NCI-H1436 (cell line): ENCODE data around the gene RUFY4.
A peak's percentile ranks its signal among the peaks of the same experiment; 100 is the strongest.
"Not testable (repeated sequence)": the region's sequence is repeated elsewhere in the genome, so short reads cannot be mapped to it uniquely, and the experiment has no call there.

ENCODE experiments used
- DNase-seq: peaks from one replicate; lab custom pipeline; 2025; lab: John Stamatoyannopoulos, UW

The RUFY4 gene

DNA sequence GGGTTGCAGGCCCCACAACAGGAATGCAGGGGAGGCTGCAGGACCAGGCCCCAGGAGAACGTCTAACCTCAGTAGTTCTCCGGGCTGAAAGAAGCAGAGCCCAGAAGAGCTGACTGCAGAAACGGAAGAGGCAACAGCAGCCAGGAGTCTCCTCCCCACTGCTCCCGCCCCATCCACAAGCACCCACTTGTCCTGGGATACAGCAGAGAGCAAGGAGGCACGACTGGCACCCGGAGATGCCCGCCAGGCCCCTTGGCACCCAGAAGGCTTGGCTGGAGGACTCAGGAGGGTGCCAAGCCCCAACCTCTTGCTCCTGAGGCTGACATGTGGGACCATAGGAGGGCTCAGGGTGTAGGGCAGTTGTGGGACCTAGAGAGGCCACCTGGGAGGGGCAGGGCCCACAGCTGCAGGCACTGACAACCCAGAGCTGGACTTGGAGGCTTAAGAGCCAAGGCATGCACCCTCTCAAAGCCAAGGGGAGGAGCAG is 37.2 kb upstream of the RUFY4 start:
- no peak for DNase-seq

DNA sequence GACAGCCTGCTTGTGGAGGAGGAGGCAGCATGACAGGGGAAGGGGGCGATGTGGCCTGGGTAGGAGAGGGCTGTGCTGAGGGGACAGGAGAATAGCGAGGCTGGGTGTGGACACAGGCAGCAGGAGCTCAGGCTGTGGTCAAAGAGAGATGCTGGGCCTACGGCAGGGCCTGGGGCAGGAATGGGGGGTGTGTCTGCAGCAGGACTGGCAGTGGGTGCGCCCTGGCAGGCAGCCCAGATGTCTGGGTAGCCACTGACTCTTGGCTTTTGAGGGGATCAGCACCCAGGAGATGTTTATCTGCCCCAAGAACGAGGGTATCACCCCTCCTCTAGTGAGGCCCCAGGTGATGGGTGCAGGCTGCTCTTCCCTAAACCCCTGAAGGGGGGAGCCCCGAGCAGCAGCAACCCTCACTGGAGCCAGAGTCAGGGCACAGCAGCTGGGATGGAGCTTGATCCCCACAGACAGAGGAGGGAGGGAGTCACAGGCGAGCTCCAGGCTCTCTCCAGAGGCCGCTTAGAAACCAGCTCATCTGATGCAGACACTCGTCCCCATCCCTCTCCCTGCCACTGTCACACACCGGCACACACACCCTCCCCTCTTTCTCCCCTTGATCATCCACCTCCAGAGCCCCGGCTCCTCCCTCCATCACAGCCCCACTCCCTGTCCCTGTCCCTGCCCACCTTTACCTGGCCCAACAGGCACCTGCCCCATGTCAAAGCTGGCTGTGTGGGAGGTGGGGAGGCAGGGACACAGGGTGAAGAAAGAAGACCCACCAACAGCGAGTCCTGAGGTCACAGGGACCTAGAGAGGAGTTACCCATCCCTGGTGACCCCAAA is 36.5 kb upstream of the RUFY4 start:
- no peak for DNase-seq

DNA sequence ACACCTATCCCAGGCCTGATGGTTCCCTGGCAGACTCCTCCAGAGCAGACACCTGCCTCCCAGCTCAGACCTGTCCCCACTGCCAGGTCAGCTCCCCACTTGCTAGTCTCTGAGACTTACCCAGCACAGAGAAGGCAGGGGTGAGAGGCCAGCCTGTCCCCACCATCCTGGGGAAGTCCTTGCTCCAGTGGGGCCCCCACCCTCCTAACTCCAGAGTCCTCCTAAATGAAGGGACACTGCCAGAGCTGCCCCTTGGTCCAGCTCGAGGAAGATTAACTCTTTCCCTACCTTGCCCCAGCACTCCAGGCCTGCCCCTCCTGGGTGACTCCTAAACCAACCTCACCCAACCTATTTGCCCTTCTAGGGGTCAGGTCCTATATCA is 35.9 kb upstream of the RUFY4 start:
- no peak for DNase-seq

DNA sequence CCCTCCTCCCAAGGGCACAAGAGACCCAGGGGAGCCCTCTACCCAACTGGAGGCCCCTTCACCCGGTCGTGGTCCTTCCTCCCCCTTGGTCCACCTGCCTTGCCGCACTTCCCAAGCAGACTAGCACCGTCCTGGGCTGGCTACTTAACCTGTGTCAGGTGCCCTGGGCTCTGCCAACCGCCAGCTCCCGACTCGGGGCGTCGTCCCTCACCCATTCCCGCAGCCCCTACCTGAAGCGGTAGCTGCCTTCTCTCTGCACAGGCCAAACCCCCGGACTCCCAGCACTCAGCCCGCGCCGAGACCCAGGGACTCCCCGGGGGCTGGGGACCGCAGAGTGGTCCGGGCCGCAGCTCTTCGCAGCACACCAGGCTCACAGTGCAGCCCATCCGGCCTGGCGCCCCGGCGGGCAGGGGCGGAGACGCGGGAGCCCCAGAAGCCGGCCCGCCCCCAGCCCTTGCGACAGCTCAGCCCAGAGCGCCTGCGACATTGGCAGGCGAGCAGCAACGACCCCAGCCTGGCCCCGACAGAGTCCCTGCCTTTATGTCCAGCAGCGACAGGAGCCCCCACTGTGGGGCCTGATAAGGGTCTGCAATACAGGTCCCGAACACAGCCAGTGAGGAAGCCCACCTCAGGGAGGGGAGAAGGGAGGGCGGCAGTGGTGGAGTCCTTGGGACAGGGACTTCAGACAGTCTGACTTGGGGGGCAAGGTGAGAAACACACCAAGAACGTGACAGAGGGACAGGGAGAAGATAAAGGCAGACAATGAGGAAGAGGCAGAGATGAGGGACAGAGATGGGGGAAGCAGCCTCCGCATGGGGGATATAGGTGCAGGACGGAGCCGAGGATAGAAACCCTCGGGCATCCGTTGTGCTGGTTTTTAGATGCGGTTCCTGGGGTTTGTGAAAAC is 35.2 kb upstream of the RUFY4 start:
- no peak for DNase-seq

DNA sequence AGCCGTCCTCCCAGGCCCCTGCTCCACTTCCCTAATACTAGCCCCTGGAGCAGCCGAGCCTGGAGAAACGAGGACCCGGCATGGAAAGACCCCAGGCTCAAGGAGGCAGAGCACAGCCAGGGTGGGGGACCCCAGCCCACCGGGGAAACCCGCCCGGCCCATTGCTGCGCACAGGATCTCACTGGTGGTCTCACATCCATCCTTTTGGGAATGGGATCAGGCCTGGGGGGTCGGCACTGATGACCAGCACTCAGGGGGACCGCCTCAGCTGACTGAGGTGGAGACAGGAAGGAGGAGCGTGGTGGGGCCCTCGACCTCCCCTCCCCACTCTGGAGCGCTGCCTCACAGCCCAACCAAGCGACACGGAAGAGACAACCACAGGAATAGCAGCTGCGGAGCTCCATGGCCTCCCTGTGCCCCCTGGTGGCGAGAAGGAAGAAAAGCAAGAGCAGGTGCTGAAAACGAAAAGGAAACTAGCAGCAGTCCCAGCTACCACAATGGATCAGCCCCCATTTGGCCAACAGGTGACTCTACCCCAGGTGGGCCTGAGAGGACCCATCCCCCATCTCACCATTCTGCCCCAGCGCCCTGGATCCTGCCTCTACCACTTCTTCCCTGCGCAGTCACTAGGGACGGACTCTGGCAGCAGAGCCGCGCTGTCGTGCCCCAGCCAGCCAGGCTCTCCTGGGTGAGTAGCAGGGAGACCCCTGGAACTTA is 34.4 kb upstream of the RUFY4 start:
- peak; percentile 62 for DNase-seq

DNA sequence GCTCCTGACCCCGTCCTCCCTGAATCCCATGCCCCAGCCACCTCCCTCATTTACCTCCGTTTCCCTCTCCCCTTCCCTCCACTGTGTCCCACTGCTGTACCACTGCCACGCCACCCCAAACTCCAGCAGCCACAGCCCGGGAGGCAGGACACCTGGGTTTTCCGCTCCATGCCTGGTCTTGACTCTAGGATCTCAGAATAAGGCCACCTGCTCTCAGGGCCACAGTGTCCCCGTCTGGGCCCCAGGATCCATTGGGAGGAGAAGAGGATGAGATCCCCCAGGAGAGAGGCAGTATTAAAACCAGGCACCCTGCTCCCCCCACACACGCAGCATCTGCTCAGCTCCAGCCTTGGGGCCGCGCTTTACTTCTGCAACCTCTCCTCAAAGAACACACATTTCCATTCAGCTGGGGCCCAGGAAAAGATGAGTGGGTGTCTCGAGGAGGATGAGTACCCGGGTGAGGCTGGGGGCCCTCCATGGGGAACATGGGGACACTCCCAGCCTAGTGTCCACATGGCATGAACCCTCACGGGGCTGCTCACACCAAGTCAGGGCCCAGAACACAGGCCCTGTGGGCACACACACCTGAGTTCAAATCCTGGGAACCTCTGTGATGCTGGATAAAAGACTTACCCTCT is 33.5 kb upstream of the RUFY4 start:
- no peak for DNase-seq

DNA sequence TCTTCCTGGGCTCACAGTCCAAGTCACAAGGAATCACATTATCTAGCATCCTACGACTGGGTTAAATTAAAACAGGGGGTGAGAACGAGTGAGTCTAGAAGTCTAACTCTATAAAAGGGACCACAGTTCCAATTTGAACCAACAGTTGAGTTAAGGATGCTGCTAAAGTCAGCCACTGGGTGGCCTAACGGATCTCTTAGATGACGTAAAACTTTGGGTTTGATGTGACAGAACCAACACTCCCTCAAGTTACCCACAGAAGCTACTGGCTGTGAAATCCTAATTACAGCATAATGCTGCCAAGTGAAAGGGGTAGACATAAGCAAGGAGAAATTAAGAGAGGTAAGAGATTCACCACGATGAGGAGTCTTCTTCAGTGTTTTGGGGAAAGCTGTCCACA is 32.7 kb upstream of the RUFY4 start:
- DNase-seq: no peak

DNA sequence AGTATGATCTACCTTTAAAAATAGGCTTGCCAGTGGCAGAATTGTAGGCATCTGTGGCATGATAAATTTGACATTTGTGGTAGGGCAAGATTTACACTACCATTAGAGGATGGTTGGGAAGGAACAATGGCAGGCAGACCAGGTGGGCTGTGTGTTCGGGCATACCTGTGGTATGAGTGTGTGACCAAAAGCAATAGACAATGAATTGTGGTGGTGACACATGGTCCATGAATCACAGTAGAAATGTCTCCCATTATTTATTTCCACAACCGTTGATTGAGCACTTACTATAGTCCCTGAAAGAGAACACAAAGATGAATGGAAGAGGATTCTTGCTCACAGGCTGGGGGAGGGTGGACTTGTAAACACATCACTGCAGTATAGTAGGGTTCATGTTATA is 29.9 kb upstream of the RUFY4 start:
- DNase-seq: no peak

DNA sequence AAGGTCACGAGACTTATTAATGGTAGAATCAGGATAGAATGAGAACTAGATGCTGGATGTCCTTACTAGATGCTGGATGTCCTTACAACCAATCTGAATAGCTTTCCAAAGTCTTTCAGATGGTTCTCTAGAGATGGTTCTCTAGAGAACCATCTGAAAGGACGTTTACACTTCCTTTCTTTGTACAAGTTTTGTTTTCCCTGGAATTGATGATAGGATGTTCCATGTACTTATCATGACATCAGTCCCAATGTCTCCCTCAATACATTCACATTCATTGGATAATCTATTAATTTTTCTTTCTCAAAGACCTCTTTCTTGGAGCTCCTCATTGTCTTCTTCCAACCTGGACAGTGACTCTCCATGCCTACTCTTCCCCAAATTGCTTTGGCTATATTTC is 28.2 kb upstream of the RUFY4 start:
- DNase-seq: no peak

DNA sequence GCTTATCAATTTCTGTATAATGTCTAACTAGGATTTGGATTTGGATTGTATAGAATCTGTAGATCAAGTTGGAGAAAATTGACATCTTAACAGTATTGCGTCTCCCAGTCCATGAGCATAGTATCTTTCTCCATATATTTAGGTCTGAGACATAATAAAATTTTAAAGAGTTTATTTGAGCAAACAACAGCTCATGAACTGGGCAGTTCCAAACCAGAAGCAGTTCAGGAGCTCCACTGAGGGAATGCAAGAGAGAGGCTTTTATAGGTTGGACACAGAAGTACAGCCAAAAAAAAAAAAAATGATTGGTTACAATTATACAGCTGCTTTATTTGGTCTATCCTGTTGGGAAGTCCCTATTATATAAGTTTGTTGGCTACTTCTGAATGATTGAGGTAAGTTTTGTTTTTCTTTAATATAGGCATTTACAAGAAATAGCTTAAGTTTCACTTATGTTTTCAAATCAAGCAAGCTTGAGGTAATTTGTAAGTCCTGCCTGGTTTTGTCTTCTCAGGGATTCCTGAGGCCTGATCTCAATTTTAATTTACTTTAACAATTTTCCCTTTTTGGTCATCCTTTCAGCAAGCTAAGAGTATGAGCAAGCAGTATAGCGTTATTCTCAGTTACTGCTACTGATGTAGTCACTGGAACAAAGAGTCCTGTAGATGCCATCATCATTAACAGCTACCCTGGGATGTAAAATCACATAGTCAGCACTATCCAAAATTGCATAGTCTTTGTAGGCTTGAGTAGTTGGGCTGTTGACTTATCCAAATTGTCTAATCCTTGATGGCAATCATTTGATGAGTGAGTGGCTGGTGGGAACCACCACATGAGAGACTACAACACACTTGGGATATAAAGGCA is 27.5 kb upstream of the RUFY4 start:
- DNase-seq: no peak

DNA sequence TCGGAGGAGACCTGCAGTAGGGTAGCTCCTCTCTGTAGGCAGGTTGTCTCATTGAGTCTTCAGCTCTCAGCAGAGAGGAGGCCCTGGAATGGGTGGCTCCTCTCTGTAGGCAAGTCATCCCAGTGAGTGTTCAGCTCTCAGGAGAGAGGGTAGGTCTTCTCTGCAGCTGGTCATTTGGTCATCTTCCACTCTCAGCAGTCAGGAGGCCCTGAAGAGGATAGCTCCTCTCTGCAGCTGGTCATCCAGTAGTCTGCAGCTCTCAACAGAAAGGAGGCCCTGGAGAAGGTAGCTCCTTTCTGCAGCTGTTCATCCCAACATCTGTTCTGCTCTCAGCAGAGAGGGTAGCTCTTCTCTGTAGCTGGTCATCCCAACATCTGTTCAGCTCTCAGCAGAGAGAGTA is 26.0 kb upstream of the RUFY4 start:
- no peak for DNase-seq

DNA sequence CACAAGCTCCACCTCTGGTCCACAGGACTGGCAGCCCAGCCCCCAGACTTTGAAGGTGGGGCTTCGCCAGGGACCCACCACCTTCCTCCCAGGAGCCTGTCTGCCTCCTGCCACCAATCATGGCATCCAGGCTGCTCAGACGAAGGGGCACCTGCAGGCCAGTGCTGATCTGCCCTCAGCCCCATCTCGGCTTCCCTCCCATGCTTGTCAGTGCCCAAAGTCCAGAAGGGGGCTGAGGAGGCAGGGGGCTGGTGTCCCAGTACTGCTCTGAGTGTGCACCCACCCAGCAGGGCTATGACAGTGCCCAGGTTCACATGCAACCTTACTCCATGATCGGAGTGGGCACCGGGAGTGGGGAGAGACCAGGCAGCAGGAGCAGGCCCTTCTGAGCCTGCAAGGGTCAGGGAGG is 25.3 kb upstream of the RUFY4 start:
- DNase-seq: no peak

DNA sequence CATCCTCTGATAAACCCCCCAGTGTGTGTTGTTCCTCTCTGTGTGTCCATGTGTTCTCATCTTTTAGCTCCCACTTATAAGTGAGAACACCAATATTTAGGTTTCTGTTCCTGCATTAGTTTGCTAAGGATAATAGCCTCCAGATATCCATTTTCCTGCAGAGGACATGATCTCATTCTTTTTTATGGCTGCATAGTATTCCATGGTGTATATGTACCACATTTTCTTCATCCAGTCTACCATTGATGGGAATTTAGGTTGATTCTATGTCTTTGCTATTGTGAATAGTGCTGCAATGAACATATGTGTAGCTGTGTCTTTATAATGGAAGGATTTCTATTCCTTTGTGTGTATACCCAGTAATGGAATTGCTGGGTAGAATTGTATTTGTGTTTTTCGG is 24.5 kb upstream of the RUFY4 start:
- not testable (repeated sequence) for DNase-seq

DNA sequence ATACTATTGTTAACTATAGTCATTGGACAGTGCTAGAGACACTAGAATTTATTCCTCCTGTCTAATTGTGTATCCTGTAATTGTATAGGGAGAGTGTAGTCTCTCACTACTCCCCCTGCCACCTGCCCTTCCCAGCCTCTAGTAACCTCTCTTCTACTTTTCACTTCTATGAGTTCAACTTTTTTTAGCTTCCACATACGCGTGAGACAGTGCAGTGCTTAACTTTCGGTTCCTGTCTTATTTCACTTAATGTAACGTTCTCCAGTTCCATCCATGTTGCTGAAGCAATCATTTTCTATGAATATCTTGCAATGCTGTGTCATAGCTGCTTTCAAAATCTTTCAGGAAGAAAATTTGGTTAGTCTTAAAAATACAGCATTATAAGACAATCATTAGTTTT is 22.8 kb upstream of the RUFY4 start:
- DNase-seq: no peak

DNA sequence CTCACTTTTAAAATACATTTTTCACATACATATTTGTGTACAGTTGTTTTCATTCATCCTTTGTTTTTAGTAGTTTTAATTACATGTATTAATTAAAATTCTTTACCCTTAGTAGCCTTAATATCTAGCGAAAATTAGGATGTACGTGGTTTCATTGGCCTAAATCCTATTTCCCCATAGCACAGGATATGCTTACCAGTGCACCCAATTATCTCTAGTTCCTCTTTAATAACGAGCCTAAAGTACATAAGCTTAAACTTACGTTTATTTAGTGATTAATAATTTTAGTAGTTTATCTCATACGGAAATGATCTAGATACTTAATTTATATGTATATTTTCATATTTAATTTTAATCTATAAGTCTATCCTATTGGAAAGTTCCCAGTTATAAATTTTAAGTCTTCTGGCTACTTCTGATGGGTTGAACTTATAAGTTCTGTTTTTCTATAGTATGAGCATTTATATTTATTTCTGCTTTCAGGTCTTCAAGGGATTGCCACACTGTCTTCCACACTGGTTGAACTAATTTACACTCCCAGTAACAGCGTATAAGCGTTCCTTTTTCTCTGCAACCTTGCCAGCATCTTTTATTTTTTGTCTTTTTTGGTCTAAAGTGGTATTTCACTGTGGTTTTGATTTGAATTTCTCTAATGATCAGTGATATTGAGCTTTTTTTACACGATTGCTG is 21.4 kb upstream of the RUFY4 start:
- no peak for DNase-seq

DNA sequence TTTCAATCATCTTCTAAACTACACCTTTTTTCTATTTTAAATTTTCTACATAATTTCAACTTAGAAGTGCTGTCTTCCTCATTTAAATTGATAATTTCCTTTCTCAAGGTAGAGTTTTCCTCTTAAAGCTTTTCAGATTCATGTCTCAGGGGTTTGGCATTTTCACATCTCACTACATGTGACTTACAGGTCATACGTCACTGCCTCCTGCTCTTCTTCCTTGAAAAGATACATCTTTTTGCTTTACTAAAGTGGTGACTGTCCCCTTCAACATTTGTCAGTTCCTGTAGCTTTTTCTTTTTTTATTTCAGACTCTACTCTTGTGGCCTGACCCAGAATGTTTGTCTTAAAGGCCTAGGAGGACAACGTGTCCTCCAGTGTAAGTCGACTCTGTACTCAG is 17.1 kb upstream of the RUFY4 start:
- DNase-seq: no peak

DNA sequence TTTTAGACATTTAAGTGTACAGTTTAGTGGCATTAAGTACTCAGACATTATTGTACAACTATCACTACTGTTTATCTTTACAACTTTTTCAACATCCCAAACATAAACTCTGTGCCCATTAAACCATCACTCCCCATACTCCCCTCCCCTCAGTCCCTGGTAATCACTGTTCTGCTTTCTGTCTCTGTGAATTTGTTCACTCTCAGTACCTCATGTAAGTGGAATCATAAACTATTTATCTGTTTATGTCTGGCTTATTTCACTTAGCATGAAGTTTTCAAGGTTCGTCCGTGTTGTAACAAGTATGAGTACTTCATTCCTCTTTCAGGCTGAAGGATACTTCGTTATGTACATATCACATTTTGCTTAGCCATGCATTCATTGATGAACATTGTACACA is 9.8 kb upstream of the RUFY4 start:
- no peak for DNase-seq

DNA sequence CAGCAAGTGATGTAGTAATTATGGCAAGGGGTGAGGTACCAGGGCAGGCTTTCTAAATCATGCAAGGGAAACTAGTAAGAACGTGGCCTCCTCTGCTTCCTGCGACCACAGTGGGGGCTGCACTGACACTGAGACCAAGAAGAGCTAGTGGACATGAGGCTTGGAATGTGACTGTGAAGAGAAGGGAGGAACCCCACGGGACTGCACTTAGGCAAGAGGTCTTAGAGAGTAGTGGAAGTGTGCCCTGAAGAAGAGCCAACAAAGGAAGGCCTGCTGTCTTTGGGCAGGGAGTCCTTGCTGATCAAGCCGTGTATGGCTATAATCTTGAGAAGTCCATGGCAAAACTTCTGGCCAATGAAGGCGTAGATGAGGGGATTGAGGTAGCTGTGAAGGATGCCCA is 8.9 kb upstream of the RUFY4 start:
- no peak for DNase-seq

DNA sequence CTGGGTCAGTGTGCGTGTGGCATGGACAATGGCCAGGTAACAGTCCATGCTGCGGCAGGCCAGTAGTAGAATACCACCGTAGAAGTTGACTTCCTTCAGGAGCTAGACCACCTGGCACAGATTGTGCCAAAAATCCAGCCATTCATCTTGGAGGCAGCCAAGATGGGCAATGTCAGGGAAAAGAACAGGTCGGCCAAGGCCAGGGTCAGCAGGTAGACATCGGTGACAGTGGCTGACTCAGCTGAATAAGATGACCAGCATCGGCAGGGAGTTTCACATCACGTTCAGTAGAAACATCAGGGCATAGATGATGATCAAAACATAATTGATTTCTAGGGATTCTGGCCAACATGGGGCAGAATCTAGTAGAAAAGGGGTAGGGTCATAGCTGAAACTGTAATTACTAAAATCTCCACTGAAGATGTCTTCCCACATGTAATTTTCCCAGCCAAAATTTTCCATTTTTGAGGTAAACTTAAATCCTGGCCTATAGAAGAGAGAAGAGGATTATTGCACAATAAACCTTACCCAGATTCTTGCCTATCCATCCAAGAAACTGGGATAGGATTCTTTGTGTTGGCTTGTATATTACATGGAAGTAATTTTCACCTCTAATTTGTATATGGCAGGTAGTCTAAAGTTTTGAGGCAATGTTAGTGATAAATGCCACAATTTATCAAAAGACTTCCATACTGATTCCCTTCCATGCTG is 7.9 kb upstream of the RUFY4 start:
- DNase-seq: no peak

DNA sequence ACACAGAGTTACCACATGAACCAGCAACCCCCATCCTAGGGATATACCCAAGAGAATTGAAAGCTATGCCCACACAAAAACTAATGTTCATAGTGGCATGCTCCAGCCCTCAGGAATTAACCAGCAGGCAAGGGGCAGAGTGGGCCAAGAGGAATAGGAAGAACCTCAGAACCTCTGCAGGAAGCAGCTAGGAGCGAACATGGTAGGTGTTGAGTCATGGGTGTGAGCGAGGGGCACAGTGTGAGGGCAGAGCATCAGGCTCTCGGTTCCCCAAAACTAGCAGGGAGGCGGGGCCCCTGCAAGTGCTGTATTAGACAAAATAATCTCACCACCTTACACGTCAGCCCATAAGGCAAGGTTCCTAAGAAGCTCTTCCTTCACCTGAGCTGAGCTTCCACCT is 5.6 kb upstream of the RUFY4 start:
- DNase-seq: no peak
